EH (cell line): ENCODE results near the gene CHCHD6.

ENCODE experiments used
- DNase-seq: peaks from one replicate; pipeline ENCODE4 v3.0.0-alpha.2; 2015; ENCODE audit warnings: low read depth

Gene CHCHD6

GRCh38 chr3:126743350-126743749 lies 39.3 kb downstream of the CHCHD6 start:
- DNase-seq: no peak

- DNase-seq: no peak
Observed at GRCh38 chr3:126743781-126744180, 39.7 kb downstream of the CHCHD6 start.

- DNase-seq: peak; percentile 15
Observed at GRCh38 chr3:126745760-126746394, 41.8 kb downstream of the CHCHD6 start.

GRCh38 chr3:126746395-126747177 lies 42.5 kb downstream of the CHCHD6 start:
- DNase-seq: peak; percentile 84

- DNase-seq: no peak
Observed at GRCh38 chr3:126747768-126748167, 43.7 kb downstream of the CHCHD6 start.

- DNase-seq: no peak
Observed at GRCh38 chr3:126748701-126749546, 44.9 kb downstream of the CHCHD6 start.

GRCh38 chr3:126749547-126749875 lies 45.5 kb downstream of the CHCHD6 start:
- DNase-seq: no peak

GRCh38 chr3:126749931-126750755 lies 46.1 kb downstream of the CHCHD6 start:
- DNase-seq: no peak

GRCh38 chr3:126750756-126751121 lies 46.7 kb downstream of the CHCHD6 start:
- DNase-seq: no peak

GRCh38 chr3:126751611-126752302 lies 47.7 kb downstream of the CHCHD6 start:
- no peak for DNase-seq

GRCh38 chr3:126752303-126753190 lies 48.5 kb downstream of the CHCHD6 start:
- DNase-seq: peak; percentile 81

GRCh38 chr3:126753191-126754160 lies 49.4 kb downstream of the CHCHD6 start:
- peak; percentile 93 for DNase-seq

GRCh38 chr3:126755866-126756265 lies 51.8 kb downstream of the CHCHD6 start:
- no peak for DNase-seq

GRCh38 chr3:126758026-126758425 lies 54.0 kb downstream of the CHCHD6 start:
- DNase-seq: no peak

- DNase-seq: no peak
Observed at GRCh38 chr3:126758882-126759281, 54.8 kb downstream of the CHCHD6 start.

- no peak for DNase-seq
Observed at GRCh38 chr3:126760541-126760940, 56.5 kb downstream of the CHCHD6 start.

- DNase-seq: no peak
Observed at GRCh38 chr3:126763035-126763434, 59.0 kb downstream of the CHCHD6 start.

- no peak for DNase-seq
Observed at GRCh38 chr3:126765187-126766069, 61.4 kb downstream of the CHCHD6 start.
